AG08396 (cell line): Measurements from ENCODE around the gene DNPH1.
A peak's percentile ranks its signal among the peaks of the same experiment; 100 is the strongest.

Experiments used
- DNase-seq: peaks from one replicate; pipeline ENCODE4 v3.0.0; 2012; ENCODE audit warnings: low spot score, mixed read lengths

Gene DNPH1

GRCh38 chr6:43228951-43229802 lies at the start of gene DNPH1:
DNPH1 (minus strand) TSS chr6:43229481; CDS start chr6:43229456, 25 bp downstream.
- DNase-seq = peak; percentile 93

GRCh38 chr6:43278524-43279078 lies 49.3 kb upstream of the DNPH1 start:
- peak; percentile 71 for DNase-seq

- no peak for DNase-seq
These were observed 48.6 kb upstream of the DNPH1 start for GRCh38 chr6:43277643-43278523.

GRCh38 chr6:43277306-43277642 lies 48.0 kb upstream of the DNPH1 start:
- DNase-seq = no peak

GRCh38 chr6:43276577-43277305 lies 47.5 kb upstream of the DNPH1 start:
- no peak for DNase-seq

GRCh38 chr6:43275801-43276576 lies 46.7 kb upstream of the DNPH1 start:
- no peak for DNase-seq

- no peak for DNase-seq
These were observed 45.8 kb upstream of the DNPH1 start for GRCh38 chr6:43274916-43275597.

- no peak for DNase-seq
These were observed 45.0 kb upstream of the DNPH1 start for GRCh38 chr6:43274127-43274915.

GRCh38 chr6:43273707-43274106 lies 44.4 kb upstream of the DNPH1 start:
- no peak for DNase-seq

- DNase-seq = no peak
These were observed 42.7 kb upstream of the DNPH1 start for GRCh38 chr6:43271944-43272343.

- no peak for DNase-seq
These were observed 42.0 kb upstream of the DNPH1 start for GRCh38 chr6:43271103-43271815.

- no peak for DNase-seq
These were observed 40.2 kb upstream of the DNPH1 start for GRCh38 chr6:43269273-43270007.

GRCh38 chr6:43268782-43269272 lies 39.5 kb upstream of the DNPH1 start:
- no peak for DNase-seq

- no peak for DNase-seq
These were observed 39.0 kb upstream of the DNPH1 start for GRCh38 chr6:43268355-43268700.

GRCh38 chr6:43267619-43268354 lies 38.5 kb upstream of the DNPH1 start:
- DNase-seq = no peak

- DNase-seq = no peak
These were observed 36.3 kb upstream of the DNPH1 start for GRCh38 chr6:43265564-43265963.

GRCh38 chr6:43264599-43265145 lies 35.4 kb upstream of the DNPH1 start:
- DNase-seq = no peak
